Uterus (tissue), 2 donors: Measurements from ENCODE around the gene SLC38A2.

Experiments
- POLR2A ChIP-seq, 2 donors: fragments of 450-650 bp; IDR thresholded peaks; one replicate each; pipeline ENCODE4 v1.6.1; 2016; ENCODE audit warnings: antibody characterized with exemption in 2 of 2, mild to moderate bottlenecking in 1 of 2, moderate library complexity in 1 of 2
- TF ChIP-seq, protein P1 (sequence below), 4 experiments: fragments of 200-600 bp in 2 of 4; fragments of 450-650 bp in 2 of 4; sonication (generic) in 2 of 4; IDR thresholded peaks; one replicate each; pipeline ENCODE4 v1.5.1; 2016 to 2019; ENCODE audit warnings: antibody characterized with exemption in 4 of 4, mild to moderate bottlenecking in 2 of 4, moderate library complexity in 1 of 4

DNA sequence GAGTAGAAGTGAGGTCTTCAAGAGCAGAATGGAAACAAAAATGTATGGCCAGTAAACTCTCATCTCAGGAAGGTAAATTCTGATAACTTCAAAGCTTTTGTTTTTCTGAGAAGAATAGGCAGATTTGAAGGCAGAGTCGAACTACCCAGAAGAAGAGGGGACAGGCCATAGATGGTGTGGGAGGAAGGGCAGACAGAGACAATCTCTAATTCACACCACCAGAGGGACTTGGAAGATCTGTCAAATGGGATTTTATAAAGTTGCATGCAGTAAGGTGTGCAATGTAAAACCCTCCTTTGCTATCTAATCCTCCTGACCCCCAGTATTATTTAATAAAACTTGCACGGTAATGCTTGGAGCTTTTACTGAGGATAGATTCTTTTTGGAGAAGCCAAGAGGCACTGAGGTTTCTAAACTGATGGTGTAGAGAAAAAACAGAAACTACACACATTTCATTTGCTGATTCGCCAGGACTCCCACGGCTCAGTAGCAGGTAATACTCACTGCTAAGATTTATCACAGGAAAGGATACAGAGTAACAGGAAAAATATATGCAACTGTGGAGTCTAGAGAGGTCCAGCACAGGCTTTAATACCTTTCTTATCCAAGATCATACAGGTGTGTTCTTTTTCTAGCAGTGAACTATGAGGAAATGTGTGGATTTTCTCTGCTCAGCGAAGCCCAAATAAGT lies 18.3 kb downstream of the SLC38A2 start:
- no peak for TF ChIP-seq POLR2A (IDR thresholded peaks at IDR 0.05)
- TF ChIP-seq, protein P1, sequence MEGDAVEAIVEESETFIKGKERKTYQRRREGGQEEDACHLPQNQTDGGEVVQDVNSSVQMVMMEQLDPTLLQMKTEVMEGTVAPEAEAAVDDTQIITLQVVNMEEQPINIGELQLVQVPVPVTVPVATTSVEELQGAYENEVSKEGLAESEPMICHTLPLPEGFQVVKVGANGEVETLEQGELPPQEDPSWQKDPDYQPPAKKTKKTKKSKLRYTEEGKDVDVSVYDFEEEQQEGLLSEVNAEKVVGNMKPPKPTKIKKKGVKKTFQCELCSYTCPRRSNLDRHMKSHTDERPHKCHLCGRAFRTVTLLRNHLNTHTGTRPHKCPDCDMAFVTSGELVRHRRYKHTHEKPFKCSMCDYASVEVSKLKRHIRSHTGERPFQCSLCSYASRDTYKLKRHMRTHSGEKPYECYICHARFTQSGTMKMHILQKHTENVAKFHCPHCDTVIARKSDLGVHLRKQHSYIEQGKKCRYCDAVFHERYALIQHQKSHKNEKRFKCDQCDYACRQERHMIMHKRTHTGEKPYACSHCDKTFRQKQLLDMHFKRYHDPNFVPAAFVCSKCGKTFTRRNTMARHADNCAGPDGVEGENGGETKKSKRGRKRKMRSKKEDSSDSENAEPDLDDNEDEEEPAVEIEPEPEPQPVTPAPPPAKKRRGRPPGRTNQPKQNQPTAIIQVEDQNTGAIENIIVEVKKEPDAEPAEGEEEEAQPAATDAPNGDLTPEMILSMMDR (IDR thresholded peaks at IDR 0.05) = peak in 2 of 4 experiments; percentile 3 to 11
